K562 (cell line): ENCODE measurements around the gene BMPER. TPM values are rescaled to one million over a fixed set of nuclear protein-coding genes. Genes with fewer than 3 reads are reported as not detected.

ENCODE experiments used
- CTCF ChIP-seq, 3 experiments: IDR thresholded peaks in 2 of 3; conservative IDR thresholded peaks in 1 of 3; 2 replicates each; pipeline ENCODE4 v1.5.1; 2011 to 2012; ENCODE audit warnings: low read length in 3 of 3, mild to moderate bottlenecking in 3 of 3, control low read depth in 2 of 3, improper control_type of control experiment in 1 of 3, inconsistent platforms in 1 of 3, low read depth in 1 of 3, mixed read lengths in 1 of 3, moderate library complexity in 1 of 3; ENCODE audit not compliant: insufficient read depth in 2 of 3
- HDAC2 ChIP-seq: fragments of 450-650 bp; IDR thresholded peaks from 2 replicates; pipeline ENCODE4 v1.6.1; 2016; ENCODE audit warnings: mild to moderate bottlenecking
- NR4A1 ChIP-seq, 2 experiments: fragments of 250-450 bp in 1 of 2; fragments of 450-650 bp in 1 of 2; sonication (Bioruptor Pico) in 1 of 2; IDR thresholded peaks; 2 replicates each; pipeline versions ENCODE4 v1.4.0 to v1.6.1; 2016 to 2020; ENCODE audit warnings: mild to moderate bottlenecking in 2 of 2, missing compliant biosample characterization in 1 of 2, missing genetic modification characterization in 1 of 2, moderate library complexity in 1 of 2
- SRF ChIP-seq, 2 experiments: fragments of 250-450, 450-650 bp in 1 of 2; sonication (Bioruptor Pico) in 1 of 2; sonication (generic) in 1 of 2; formaldehyde crosslinking; IDR thresholded peaks; 2 replicates each; pipeline versions ENCODE4 v1.5.0 to v1.5.1; 2020 to 2022; ENCODE audit warnings: mild to moderate bottlenecking in 1 of 2, missing genetic modification reagents in 1 of 2
- UBTF ChIP-seq, 2 experiments: IDR thresholded peaks; 2 replicates each; pipeline ENCODE4 v1.6.1; 2012; ENCODE audit warnings: improper control_type of control experiment in 2 of 2, low read depth in 2 of 2, low read length in 2 of 2, borderline replicate concordance in 1 of 2
- ZNF174 ChIP-seq: fragments of 250-450 bp; sonication (Bioruptor Pico); IDR thresholded peaks from 2 replicates; pipeline ENCODE4 v1.4.0; 2020; ENCODE audit warnings: mild to moderate bottlenecking
- polyA plus RNA-seq, 8 experiments: library from polyadenylated mRNA; depleted of rRNA in 4 of 8; stranded (reverse) in 5 of 8; unstranded in 3 of 8; fragments of >200 nt; fragmentation: Nextera tagmentation in 2 of 8; fragmentation: Illumina TruSeq in 1 of 8; extraction: Ambion mirVana in 2 of 8; extraction: Trizol in 1 of 8; gene quantifications; 2 replicates each; pipeline versions ENCODE4 v1.2.1 to v1.2.3, GENCODE V29; 2011 to 2014; ENCODE audit warnings: inconsistent platforms in 1 of 8, missing spikeins in 1 of 8
- total RNA-seq, 7 experiments: library from RNA; depleted of rRNA in 6 of 7; stranded (reverse); fragments of >200 nt in 6 of 7; fragmentation: Illumina TruSeq in 2 of 7; extraction: Trizol in 2 of 7; gene quantifications; 2 replicates each; pipeline versions ENCODE4 v1.2.1 to v1.2.3, GENCODE V29; 2011 to 2021; ENCODE audit warnings: low replicate concordance in 1 of 7
- TF ChIP-seq, protein P1 (sequence below), 2 experiments: IDR thresholded peaks; 2 replicates each; pipeline ENCODE4 v1.6.1; 2011; ENCODE audit warnings: borderline replicate concordance in 1 of 2, control low read depth in 1 of 2, low read depth in 1 of 2, low read length in 1 of 2, mild to moderate bottlenecking in 1 of 2, mixed read lengths in 1 of 2, moderate library complexity in 1 of 2; ENCODE audit not compliant: insufficient read depth in 1 of 2, insufficient read length in 1 of 2, poor library complexity in 1 of 2, severe bottlenecking in 1 of 2; ENCODE audit errors: extremely low read depth in 1 of 2
- TF ChIP-seq, protein P2 (sequence below), 2 experiments: fragments of 450-650 bp; IDR thresholded peaks; 2 replicates each; pipeline ENCODE4 v1.6.1; 2016
- TF ChIP-seq, protein P3 (sequence below): fragments of 250-450 bp; sonication (Bioruptor Pico); IDR thresholded peaks from 2 replicates; pipeline ENCODE4 v1.4.0; 2020; ENCODE audit warnings: mild to moderate bottlenecking, moderate library complexity

BMPER gene
- total and polyA plus RNA-seq, 9 of the 15 experiments (the other 6 are each of a cell fraction or from before 2014, with no cell fraction given) = not detected

DNA sequence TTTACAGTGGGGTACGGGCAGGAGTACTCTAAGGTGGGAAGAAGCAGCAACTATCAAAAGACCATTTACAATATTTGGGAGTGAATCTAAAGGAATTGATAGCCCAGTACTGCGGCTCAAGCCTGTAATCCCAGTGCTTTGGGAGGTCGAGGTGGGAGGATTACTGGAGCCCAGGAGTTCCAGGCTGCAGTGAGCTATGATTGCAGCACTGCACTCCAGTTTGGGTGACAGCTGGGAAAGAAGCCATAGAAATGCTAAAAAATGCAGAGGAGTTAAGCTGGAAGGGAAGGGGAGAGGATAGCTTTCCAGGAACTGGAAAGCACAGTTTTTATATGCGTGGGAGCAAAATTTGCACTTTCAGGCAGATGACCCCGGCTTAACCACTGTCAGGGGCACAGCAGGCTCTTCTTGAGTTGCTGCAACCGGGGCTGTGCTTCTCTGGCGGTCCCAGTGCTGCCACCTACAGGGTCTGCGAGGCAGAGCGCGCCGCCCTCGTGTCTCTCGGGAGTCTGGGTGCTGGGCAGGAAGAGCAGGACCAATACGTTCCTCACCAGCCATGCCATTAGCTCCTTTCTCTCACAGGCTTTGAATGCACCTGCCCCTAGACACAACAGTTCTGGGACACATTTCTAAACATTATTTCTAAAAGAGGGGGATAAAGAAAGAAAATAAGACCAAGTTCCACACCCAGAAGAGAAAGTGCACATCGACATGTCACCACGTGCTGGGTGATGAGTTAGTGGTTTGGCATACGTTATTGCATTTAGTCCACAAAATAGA is 10.1 kb upstream of the BMPER start (continued):
- TF ChIP-seq, protein P1, sequence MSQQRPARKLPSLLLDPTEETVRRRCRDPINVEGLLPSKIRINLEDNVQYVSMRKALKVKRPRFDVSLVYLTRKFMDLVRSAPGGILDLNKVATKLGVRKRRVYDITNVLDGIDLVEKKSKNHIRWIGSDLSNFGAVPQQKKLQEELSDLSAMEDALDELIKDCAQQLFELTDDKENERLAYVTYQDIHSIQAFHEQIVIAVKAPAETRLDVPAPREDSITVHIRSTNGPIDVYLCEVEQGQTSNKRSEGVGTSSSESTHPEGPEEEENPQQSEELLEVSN (IDR thresholded peaks at IDR 0.05; ENCODE audit: borderline replicate concordance in 1 of 2, extremely low read depth in 1 of 2, insufficient read depth in 1 of 2, insufficient read length in 1 of 2, low read depth in 1 of 2, low read length in 1 of 2, poor library complexity in 1 of 2, severe bottlenecking in 1 of 2) = peak in 1 of 2 experiments; percentile 76
- TF ChIP-seq, protein P2, sequence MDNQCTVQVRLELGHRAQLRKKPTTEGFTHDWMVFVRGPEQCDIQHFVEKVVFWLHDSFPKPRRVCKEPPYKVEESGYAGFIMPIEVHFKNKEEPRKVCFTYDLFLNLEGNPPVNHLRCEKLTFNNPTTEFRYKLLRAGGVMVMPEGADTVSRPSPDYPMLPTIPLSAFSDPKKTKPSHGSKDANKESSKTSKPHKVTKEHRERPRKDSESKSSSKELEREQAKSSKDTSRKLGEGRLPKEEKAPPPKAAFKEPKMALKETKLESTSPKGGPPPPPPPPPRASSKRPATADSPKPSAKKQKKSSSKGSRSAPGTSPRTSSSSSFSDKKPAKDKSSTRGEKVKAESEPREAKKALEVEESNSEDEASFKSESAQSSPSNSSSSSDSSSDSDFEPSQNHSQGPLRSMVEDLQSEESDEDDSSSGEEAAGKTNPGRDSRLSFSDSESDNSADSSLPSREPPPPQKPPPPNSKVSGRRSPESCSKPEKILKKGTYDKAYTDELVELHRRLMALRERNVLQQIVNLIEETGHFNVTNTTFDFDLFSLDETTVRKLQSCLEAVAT (IDR thresholded peaks at IDR 0.05) = no peak
- TF ChIP-seq, protein P3, sequence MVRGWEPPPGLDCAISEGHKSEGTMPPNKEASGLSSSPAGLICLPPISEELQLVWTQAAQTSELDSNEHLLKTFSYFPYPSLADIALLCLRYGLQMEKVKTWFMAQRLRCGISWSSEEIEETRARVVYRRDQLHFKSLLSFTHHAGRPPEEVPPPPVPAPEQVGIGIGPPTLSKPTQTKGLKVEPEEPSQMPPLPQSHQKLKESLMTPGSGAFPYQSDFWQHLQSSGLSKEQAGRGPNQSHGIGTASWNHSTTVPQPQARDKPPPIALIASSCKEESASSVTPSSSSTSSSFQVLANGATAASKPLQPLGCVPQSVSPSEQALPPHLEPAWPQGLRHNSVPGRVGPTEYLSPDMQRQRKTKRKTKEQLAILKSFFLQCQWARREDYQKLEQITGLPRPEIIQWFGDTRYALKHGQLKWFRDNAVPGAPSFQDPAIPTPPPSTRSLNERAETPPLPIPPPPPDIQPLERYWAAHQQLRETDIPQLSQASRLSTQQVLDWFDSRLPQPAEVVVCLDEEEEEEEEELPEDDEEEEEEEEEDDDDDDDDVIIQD = no peak
- TF ChIP-seq ZNF174 (CRISPR knock-in tag) (no peak), HDAC2 (no peak), CTCF (IDR thresholded peaks at IDR 0.05 in 2 of 3, conservative IDR thresholded peaks at IDR 0.05 in 1 of 3; ENCODE audit: insufficient read depth in 2 of 3, low read depth in 1 of 3, low read length in 3 of 3) (peak; percentile 67 to 78 (median 76)), NR4A1 (CRISPR knock-in tag; IDR thresholded peaks at IDR 0.05) (no peak), NR4A1 (tag; IDR thresholded peaks at IDR 0.05) (no peak), UBTF (IDR thresholded peaks at IDR 0.05; ENCODE audit: borderline replicate concordance in 1 of 2, low read depth in 2 of 2, low read length in 2 of 2) (no peak), SRF (CRISPR knock-in tag; IDR thresholded peaks at IDR 0.05) (no peak)
